GM23338 (cell line): ENCODE data around the gene JAG1. TPM values are rescaled to one million over a fixed set of nuclear protein-coding genes. Genes with fewer than 3 reads are reported as not detected.

Source experiments
- ATAC-seq: fragments of 200-7000 bp; cut with Tn5 transposase; 3 replicates; pipeline ENCODE4 v1.9.1; 2020
- DNase-seq: peaks from one replicate; pipeline ENCODE4 v3.0.0-alpha.2; 2015; ENCODE audit warnings: low spot score
- H2AFZ ChIP-seq: fragments of 200-600 bp; sonication (generic); 2 replicates; pipeline ENCODE4 v1.8.0; 2016; ENCODE audit warnings: antibody characterized with exemption, mild to moderate bottlenecking, moderate library complexity
- H3F3A ChIP-seq: fragments of 200-600 bp; sonication (generic); replicated peaks from 2 replicates; pipeline ENCODE4 v1.8.0; 2017; ENCODE audit warnings: antibody characterized with exemption, mixed run types, low read depth
- H3K27ac ChIP-seq: fragments of 200-600 bp; sonication (generic); 2 replicates; pipeline ENCODE4 v1.6.1; 2016; ENCODE audit warnings: low read depth
- H3K27me3 ChIP-seq: fragments of 200-600 bp; sonication (generic); 2 replicates; pipeline ENCODE4 v1.8.0; 2016; ENCODE audit warnings: mild to moderate bottlenecking, mixed run types, moderate library complexity; ENCODE audit not compliant: insufficient read depth
- H3K36me3 ChIP-seq: fragments of 200-600 bp; sonication (generic); 2 replicates; pipeline ENCODE4 v1.8.0; 2016; ENCODE audit warnings: mild to moderate bottlenecking; ENCODE audit not compliant: insufficient read depth
- H3K4me1 ChIP-seq: fragments of 200-600 bp; sonication (generic); 2 replicates; pipeline ENCODE4 v1.8.0; 2016; ENCODE audit warnings: mild to moderate bottlenecking, moderate library complexity; ENCODE audit not compliant: insufficient read depth
- H3K4me2 ChIP-seq: fragments of 200-600 bp; sonication (generic); 2 replicates; pipeline ENCODE4 v1.7.1; 2017; ENCODE audit warnings: mixed run types
- H3K4me3 ChIP-seq: fragments of 200-600 bp; sonication (generic); 2 replicates; pipeline ENCODE4 v1.6.1; 2016; ENCODE audit warnings: mixed run types
- H3K79me2 ChIP-seq: fragments of 200-600 bp; sonication (generic); replicated peaks from 2 replicates; pipeline ENCODE4 v1.8.0; 2017; ENCODE audit warnings: mild to moderate bottlenecking; ENCODE audit not compliant: insufficient read depth
- H3K9me2 ChIP-seq: fragments of 200-600 bp; sonication (generic); 2 replicates; pipeline ENCODE4 v1.8.0; 2017; ENCODE audit not compliant: insufficient read depth
- H4K20me1 ChIP-seq: fragments of 200-600 bp; sonication (generic); replicated peaks from 2 replicates; pipeline ENCODE4 v1.8.0; 2017; ENCODE audit warnings: mild to moderate bottlenecking; ENCODE audit not compliant: insufficient read depth
- H3K27ac Mint-ChIP-seq: 2 replicates; pipeline ENCODE4 v1.8.0; 2020; ENCODE audit warnings: inconsistent platforms, mild to moderate bottlenecking, moderate library complexity, mixed read lengths
- H3K27me3 Mint-ChIP-seq: 3 replicates; pipeline ENCODE4 v1.8.0; 2022; ENCODE audit warnings: low read depth, mild to moderate bottlenecking, moderate library complexity, mixed read lengths, inconsistent platforms; ENCODE audit not compliant: insufficient read depth, poor library complexity
- H3K36me3 Mint-ChIP-seq: 3 replicates; pipeline ENCODE4 v1.8.0; 2021; ENCODE audit warnings: low read depth, mild to moderate bottlenecking, inconsistent platforms, moderate library complexity, mixed read lengths
- H3K4me1 Mint-ChIP-seq: 3 replicates; pipeline ENCODE4 v1.8.0; 2020; ENCODE audit warnings: mild to moderate bottlenecking, inconsistent platforms, mixed read lengths
- H3K4me3 Mint-ChIP-seq: 3 replicates; pipeline ENCODE4 v1.8.0; 2021; ENCODE audit warnings: moderate library complexity, mild to moderate bottlenecking, inconsistent platforms, mixed read lengths
- H3K9me3 Mint-ChIP-seq: 3 replicates; pipeline ENCODE4 v1.8.0; 2020; ENCODE audit warnings: moderate library complexity, mild to moderate bottlenecking, inconsistent platforms, mixed read lengths
- CREB1 ChIP-seq: fragments of 250-450 bp; sonication (Bioruptor Pico); IDR thresholded peaks from 2 replicates; pipeline ENCODE4 v1.5.0; 2020; ENCODE audit warnings: low read depth, mild to moderate bottlenecking, moderate library complexity
- CTCF ChIP-seq, 2 experiments: fragments of 200-600 bp in 1 of 2; sonication (generic) in 1 of 2; conservative IDR thresholded peaks; 2 replicates each; pipeline versions ENCODE4 v1.5.1 to v1.6.1; 2016 to 2017; ENCODE audit warnings: antibody characterized with exemption in 2 of 2, low read depth in 2 of 2, mild to moderate bottlenecking in 2 of 2, moderate library complexity in 1 of 2
- EZH2 ChIP-seq: fragments of 200-600 bp; sonication (generic); IDR thresholded peaks from one replicate; pipeline ENCODE4 v1.8.0; 2017; ENCODE audit warnings: antibody characterized with exemption, mild to moderate bottlenecking, low read depth; ENCODE audit not compliant: unreplicated experiment
- EZH2phosphoT487 ChIP-seq: fragments of 200-600 bp; sonication (generic); IDR thresholded peaks from one replicate; pipeline ENCODE4 v1.8.1; 2018; ENCODE audit warnings: antibody characterized with exemption; ENCODE audit not compliant: unreplicated experiment
- JUNB ChIP-seq: IDR thresholded peaks from one replicate; pipeline ENCODE4 v1.6.1; 2016; ENCODE audit warnings: antibody characterized with exemption; ENCODE audit not compliant: unreplicated experiment
- NANOG ChIP-seq: IDR thresholded peaks from 2 replicates; pipeline ENCODE4 v1.6.1; 2016; ENCODE audit warnings: antibody characterized with exemption, borderline replicate concordance
- POLR2AphosphoS5 ChIP-seq: IDR thresholded peaks from 2 replicates; pipeline ENCODE4 v1.6.1; 2016; ENCODE audit warnings: antibody characterized with exemption, low read depth
- STAT1 ChIP-seq: IDR thresholded peaks from one replicate; pipeline ENCODE4 v1.6.1; 2016; ENCODE audit warnings: antibody characterized with exemption; ENCODE audit not compliant: unreplicated experiment
- ZNF114 ChIP-seq: fragments of 250-450 bp; sonication (Bioruptor Pico); IDR thresholded peaks from 2 replicates; pipeline ENCODE4 v1.5.0; 2020; ENCODE audit warnings: mild to moderate bottlenecking, moderate library complexity
- ZNF331 ChIP-seq: fragments of 250-450 bp; sonication (Bioruptor Pico); IDR thresholded peaks from 2 replicates; pipeline ENCODE4 v1.5.0; 2020; ENCODE audit warnings: low read depth, mild to moderate bottlenecking, moderate library complexity
- polyA plus RNA-seq: library from polyadenylated mRNA; unstranded; fragments of >200 nt; fragmentation: Nextera tagmentation; extraction: Ambion mirVana; gene quantifications from 2 replicates; pipeline ENCODE4 v1.2.1, GENCODE V29; 2016
- total RNA-seq: library from RNA; depleted of rRNA; stranded (reverse); fragments of >200 nt; shearing (Covaris generic); gene quantifications from 2 replicates; pipeline ENCODE4 v1.2.3, GENCODE V29; 2014
- TF ChIP-seq, protein P1 (sequence below): IDR thresholded peaks from 2 replicates; pipeline ENCODE4 v1.6.1; 2016; ENCODE audit warnings: antibody characterized with exemption
- TF ChIP-seq, protein P2 (sequence below): IDR thresholded peaks from one replicate; pipeline ENCODE4 v1.6.1; 2018; ENCODE audit warnings: antibody characterized with exemption; ENCODE audit not compliant: unreplicated experiment

The JAG1 gene
- total and polyA plus RNA-seq, 2 experiments from 2014 or later, result 9.7 to 46.5 TPM

GRCh38 chr20:10713161-10713560 is 39.4 kb upstream of the JAG1 start (continued):
- TF ChIP-seq CTCF (conservative IDR thresholded peaks at IDR 0.05; ENCODE audit: low read depth in 2 of 2) (no peak), ZNF114 (CRISPR knock-in tag) (no peak), NANOG (no peak), EZH2 (no peak), JUNB (no peak), POLR2AphosphoS5 (no peak)
- TF ChIP-seq, protein P1, sequence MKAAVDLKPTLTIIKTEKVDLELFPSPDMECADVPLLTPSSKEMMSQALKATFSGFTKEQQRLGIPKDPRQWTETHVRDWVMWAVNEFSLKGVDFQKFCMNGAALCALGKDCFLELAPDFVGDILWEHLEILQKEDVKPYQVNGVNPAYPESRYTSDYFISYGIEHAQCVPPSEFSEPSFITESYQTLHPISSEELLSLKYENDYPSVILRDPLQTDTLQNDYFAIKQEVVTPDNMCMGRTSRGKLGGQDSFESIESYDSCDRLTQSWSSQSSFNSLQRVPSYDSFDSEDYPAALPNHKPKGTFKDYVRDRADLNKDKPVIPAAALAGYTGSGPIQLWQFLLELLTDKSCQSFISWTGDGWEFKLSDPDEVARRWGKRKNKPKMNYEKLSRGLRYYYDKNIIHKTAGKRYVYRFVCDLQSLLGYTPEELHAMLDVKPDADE, result no peak
- TF ChIP-seq, protein P2, sequence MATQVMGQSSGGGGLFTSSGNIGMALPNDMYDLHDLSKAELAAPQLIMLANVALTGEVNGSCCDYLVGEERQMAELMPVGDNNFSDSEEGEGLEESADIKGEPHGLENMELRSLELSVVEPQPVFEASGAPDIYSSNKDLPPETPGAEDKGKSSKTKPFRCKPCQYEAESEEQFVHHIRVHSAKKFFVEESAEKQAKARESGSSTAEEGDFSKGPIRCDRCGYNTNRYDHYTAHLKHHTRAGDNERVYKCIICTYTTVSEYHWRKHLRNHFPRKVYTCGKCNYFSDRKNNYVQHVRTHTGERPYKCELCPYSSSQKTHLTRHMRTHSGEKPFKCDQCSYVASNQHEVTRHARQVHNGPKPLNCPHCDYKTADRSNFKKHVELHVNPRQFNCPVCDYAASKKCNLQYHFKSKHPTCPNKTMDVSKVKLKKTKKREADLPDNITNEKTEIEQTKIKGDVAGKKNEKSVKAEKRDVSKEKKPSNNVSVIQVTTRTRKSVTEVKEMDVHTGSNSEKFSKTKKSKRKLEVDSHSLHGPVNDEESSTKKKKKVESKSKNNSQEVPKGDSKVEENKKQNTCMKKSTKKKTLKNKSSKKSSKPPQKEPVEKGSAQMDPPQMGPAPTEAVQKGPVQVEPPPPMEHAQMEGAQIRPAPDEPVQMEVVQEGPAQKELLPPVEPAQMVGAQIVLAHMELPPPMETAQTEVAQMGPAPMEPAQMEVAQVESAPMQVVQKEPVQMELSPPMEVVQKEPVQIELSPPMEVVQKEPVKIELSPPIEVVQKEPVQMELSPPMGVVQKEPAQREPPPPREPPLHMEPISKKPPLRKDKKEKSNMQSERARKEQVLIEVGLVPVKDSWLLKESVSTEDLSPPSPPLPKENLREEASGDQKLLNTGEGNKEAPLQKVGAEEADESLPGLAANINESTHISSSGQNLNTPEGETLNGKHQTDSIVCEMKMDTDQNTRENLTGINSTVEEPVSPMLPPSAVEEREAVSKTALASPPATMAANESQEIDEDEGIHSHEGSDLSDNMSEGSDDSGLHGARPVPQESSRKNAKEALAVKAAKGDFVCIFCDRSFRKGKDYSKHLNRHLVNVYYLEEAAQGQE, result no peak

DNA sequence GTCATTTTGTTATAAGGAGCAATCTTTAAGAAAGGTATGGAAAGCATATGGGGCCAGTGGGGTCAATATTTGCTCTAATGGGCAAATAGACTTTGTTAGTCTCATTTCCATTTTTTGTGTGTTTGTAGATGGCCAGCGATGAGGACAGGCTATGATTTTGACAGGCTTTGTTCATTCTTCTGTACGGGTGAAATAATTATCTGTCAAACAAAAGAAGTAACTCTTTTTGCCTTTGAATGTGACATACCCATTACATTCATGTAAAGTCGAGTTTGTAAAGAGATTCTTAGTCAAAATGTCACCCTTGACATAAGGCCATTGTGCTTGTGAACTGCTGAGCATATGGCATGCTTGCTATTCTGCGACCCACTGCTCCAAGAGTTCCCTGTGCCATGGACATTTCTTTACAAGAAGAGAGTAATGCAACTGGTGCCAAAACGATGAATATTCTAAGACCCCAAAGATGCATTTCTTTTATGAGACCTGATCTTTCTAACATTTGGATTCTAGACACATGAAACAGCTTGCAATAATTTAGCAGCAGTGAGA is 38.2 kb upstream of the JAG1 start:
- no peak overlapping the region for H2AFZ ChIP-seq
- no peak overlapping the region for H3K4me3 Mint-ChIP-seq
- peaks cover 22% of the 10 kb centered on the region for H3K4me1 Mint-ChIP-seq
- DNase-seq (no peak), ATAC-seq (no peak)
- H3K9me2 ChIP-seq, result no peaks in the 10 kb centered on the region
- no peaks in the 10 kb centered on the region for H3K36me3 Mint-ChIP-seq
- H3F3A ChIP-seq, result no peaks in the 10 kb centered on the region
- no peak overlapping the region for H3K4me3 ChIP-seq
- peaks cover 26% of the 10 kb centered on the region for H3K4me1 ChIP-seq
- H3K27me3 Mint-ChIP-seq, result no peaks in the 10 kb centered on the region
- H3K36me3 ChIP-seq, result no peaks in the 10 kb centered on the region
- H3K27ac Mint-ChIP-seq, result no peak overlapping the region
- H3K4me2 ChIP-seq, result no peak overlapping the region
- no peak overlapping the region for H3K27ac ChIP-seq
- H3K27me3 ChIP-seq, result no peaks in the 10 kb centered on the region
- H3K79me2 ChIP-seq, result no peaks in the 10 kb centered on the region
- no peaks in the 10 kb centered on the region for H4K20me1 ChIP-seq
- no peaks in the 10 kb centered on the region for H3K9me3 Mint-ChIP-seq
- TF ChIP-seq EZH2phosphoT487, result no peak
- TF ChIP-seq, protein P1, result no peak
- no peak for TF ChIP-seq JUNB
- TF ChIP-seq, protein P2, result no peak
- TF ChIP-seq EZH2, result no peak
- no peak for TF ChIP-seq STAT1
- TF ChIP-seq CREB1 (CRISPR knock-in tag), result no peak
- TF ChIP-seq ZNF114 (CRISPR knock-in tag), result no peak
- TF ChIP-seq CTCF (conservative IDR thresholded peaks at IDR 0.05; ENCODE audit: low read depth in 2 of 2), result no peak
- TF ChIP-seq NANOG, result no peak
- TF ChIP-seq POLR2AphosphoS5, result no peak
- no peak for TF ChIP-seq ZNF331
